K562 (cell line): ENCODE measurements around the gene HRC. TPM values are rescaled to one million over a fixed set of nuclear protein-coding genes. Genes with fewer than 3 reads are reported as not detected.
A peak's percentile ranks its signal among the peaks of the same experiment; 100 is the strongest.

Source experiments
- CREB3 ChIP-seq: fragments of 450-650 bp; conservative IDR thresholded peaks from 2 replicates; pipeline ENCODE4 v1.6.1; 2016; ENCODE audit warnings: missing genetic modification characterization, low read depth, mild to moderate bottlenecking, missing compliant biosample characterization, moderate library complexity
- GTF3C2 ChIP-seq: IDR thresholded peaks from 3 replicates; pipeline ENCODE4 v1.6.1; 2011; ENCODE audit warnings: borderline replicate concordance, mild to moderate bottlenecking, moderate library complexity; ENCODE audit not compliant: insufficient read length; ENCODE audit errors: extremely low read depth
- HBP1 ChIP-seq: fragments of 450-650 bp; formaldehyde crosslinking; IDR thresholded peaks from 2 replicates; pipeline ENCODE4 v1.4.0; 2022; ENCODE audit warnings: missing genetic modification characterization
- SMARCB1 ChIP-seq: IDR thresholded peaks from 2 replicates; pipeline ENCODE4 v1.6.1; 2011; ENCODE audit warnings: improper control_type of control experiment, low read depth; ENCODE audit not compliant: insufficient read length
- ZNF384 ChIP-seq: IDR thresholded peaks from 2 replicates; pipeline ENCODE4 v1.6.1; 2012; ENCODE audit warnings: low read depth, low read length, improper control_type of control experiment
- polyA plus RNA-seq, 8 experiments: library from polyadenylated mRNA; depleted of rRNA in 4 of 8; stranded (reverse) in 5 of 8; unstranded in 3 of 8; fragments of >200 nt; fragmentation: Nextera tagmentation in 2 of 8; fragmentation: Illumina TruSeq in 1 of 8; extraction: Ambion mirVana in 2 of 8; extraction: Trizol in 1 of 8; gene quantifications; 2 replicates each; pipeline versions ENCODE4 v1.2.1 to v1.2.3, GENCODE V29; 2011 to 2014; ENCODE audit warnings: inconsistent platforms in 1 of 8, missing spikeins in 1 of 8
- total RNA-seq, 7 experiments: library from RNA; depleted of rRNA in 6 of 7; stranded (reverse); fragments of >200 nt in 6 of 7; fragmentation: Illumina TruSeq in 2 of 7; extraction: Trizol in 2 of 7; gene quantifications; 2 replicates each; pipeline versions ENCODE4 v1.2.1 to v1.2.3, GENCODE V29; 2011 to 2021; ENCODE audit warnings: low replicate concordance in 1 of 7
- TF ChIP-seq, protein P1 (sequence below), 2 experiments: fragments of 450-650 bp; IDR thresholded peaks; 2 replicates each; pipeline ENCODE4 v1.6.1; 2018; ENCODE audit warnings: mild to moderate bottlenecking in 2 of 2, low read depth in 1 of 2; ENCODE audit not compliant: partially characterized antibody in 2 of 2

The HRC gene
- total and polyA plus RNA-seq, 9 of the 15 experiments (the other 6 are each of a cell fraction or from before 2014, with no cell fraction given): 0.66 to 18.7 (median 13.1) TPM

GRCh38 chr19:49119411-49120324 lies 35.5 kb downstream of the HRC start, which contains the start of gene PPFIA3 (continued):
- TF ChIP-seq GTF3C2 (no peak), SMARCB1 (no peak), ZNF384 (no peak), CREB3 (no peak), HBP1 (CRISPR knock-in tag) (no peak)
- TF ChIP-seq, protein P1, sequence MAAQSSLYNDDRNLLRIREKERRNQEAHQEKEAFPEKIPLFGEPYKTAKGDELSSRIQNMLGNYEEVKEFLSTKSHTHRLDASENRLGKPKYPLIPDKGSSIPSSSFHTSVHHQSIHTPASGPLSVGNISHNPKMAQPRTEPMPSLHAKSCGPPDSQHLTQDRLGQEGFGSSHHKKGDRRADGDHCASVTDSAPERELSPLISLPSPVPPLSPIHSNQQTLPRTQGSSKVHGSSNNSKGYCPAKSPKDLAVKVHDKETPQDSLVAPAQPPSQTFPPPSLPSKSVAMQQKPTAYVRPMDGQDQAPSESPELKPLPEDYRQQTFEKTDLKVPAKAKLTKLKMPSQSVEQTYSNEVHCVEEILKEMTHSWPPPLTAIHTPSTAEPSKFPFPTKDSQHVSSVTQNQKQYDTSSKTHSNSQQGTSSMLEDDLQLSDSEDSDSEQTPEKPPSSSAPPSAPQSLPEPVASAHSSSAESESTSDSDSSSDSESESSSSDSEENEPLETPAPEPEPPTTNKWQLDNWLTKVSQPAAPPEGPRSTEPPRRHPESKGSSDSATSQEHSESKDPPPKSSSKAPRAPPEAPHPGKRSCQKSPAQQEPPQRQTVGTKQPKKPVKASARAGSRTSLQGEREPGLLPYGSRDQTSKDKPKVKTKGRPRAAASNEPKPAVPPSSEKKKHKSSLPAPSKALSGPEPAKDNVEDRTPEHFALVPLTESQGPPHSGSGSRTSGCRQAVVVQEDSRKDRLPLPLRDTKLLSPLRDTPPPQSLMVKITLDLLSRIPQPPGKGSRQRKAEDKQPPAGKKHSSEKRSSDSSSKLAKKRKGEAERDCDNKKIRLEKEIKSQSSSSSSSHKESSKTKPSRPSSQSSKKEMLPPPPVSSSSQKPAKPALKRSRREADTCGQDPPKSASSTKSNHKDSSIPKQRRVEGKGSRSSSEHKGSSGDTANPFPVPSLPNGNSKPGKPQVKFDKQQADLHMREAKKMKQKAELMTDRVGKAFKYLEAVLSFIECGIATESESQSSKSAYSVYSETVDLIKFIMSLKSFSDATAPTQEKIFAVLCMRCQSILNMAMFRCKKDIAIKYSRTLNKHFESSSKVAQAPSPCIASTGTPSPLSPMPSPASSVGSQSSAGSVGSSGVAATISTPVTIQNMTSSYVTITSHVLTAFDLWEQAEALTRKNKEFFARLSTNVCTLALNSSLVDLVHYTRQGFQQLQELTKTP (IDR thresholded peaks at IDR 0.05; ENCODE audit: low read depth in 1 of 2, partially characterized antibody in 2 of 2): peak in 1 of 2 experiments; percentile 41
